Spinal cord (tissue), 10 donors: ENCODE measurements around the gene ACSS2. TPM values are rescaled to one million over a fixed set of nuclear protein-coding genes. Genes with fewer than 3 reads are reported as not detected.

Experiments used
- DNase-seq, 6 donors: peaks; one replicate each; pipeline versions ENCODE4 v3.0.0 to v3.0.0-alpha.2; 2013 to 2015; ENCODE audit warnings: low spot score in 6 of 6, low read depth in 4 of 6
- H3K27ac ChIP-seq: one replicate; pipeline ENCODE4 v1.5.1; 2013; ENCODE audit warnings: low read depth, low read length, control low read depth
- H3K27me3 ChIP-seq: one replicate; pipeline ENCODE4 v1.6.1; 2013; ENCODE audit warnings: low read length; ENCODE audit not compliant: control insufficient read depth, insufficient read depth
- H3K36me3 ChIP-seq: one replicate; pipeline ENCODE4 v1.6.1; 2013; ENCODE audit warnings: low read length; ENCODE audit not compliant: control insufficient read depth, insufficient read depth
- H3K4me1 ChIP-seq: one replicate; pipeline ENCODE4 v1.6.1; 2013; ENCODE audit warnings: low read length; ENCODE audit not compliant: control insufficient read depth, insufficient read depth
- H3K4me3 ChIP-seq: one replicate; pipeline ENCODE4 v1.5.1; 2013; ENCODE audit warnings: low read depth, low read length, control low read depth
- H3K9me3 ChIP-seq: one replicate; pipeline ENCODE4 v1.6.1; 2013; ENCODE audit warnings: low read length; ENCODE audit not compliant: control insufficient read depth, insufficient read depth
- WGBS: methylation state at CpG from one replicate; pipeline ENCODE4 v1.1.5; 2013; ENCODE audit warnings: missing lambda C conversion rate; ENCODE audit not compliant: insufficient coverage; 5-methylcytosine and 5-hydroxymethylcytosine counted together
- long read RNA-seq, 4 donors: transcript quantifications; one replicate each; lab custom pipeline, GENCODE V29; 2026
- polyA plus RNA-seq, 2 donors: library from polyadenylated mRNA; unstranded; fragments of 120-200 nt; gene quantifications; one replicate each; pipeline ENCODE4 v1.2.1, GENCODE V29; 2013; ENCODE audit not compliant: insufficient read length in 2 of 2
- total RNA-seq, 2 donors: library from RNA; depleted of rRNA in 1 of 2; stranded (reverse); fragments of 120-200 nt in 1 of 2; fragments of >200 nt in 1 of 2; gene quantifications; one replicate each; pipeline versions ENCODE4 v1.2.3 to v1.2.4, GENCODE V29; 2013 to 2014
- donor health status: healthy.

ACSS2 gene, protein sequence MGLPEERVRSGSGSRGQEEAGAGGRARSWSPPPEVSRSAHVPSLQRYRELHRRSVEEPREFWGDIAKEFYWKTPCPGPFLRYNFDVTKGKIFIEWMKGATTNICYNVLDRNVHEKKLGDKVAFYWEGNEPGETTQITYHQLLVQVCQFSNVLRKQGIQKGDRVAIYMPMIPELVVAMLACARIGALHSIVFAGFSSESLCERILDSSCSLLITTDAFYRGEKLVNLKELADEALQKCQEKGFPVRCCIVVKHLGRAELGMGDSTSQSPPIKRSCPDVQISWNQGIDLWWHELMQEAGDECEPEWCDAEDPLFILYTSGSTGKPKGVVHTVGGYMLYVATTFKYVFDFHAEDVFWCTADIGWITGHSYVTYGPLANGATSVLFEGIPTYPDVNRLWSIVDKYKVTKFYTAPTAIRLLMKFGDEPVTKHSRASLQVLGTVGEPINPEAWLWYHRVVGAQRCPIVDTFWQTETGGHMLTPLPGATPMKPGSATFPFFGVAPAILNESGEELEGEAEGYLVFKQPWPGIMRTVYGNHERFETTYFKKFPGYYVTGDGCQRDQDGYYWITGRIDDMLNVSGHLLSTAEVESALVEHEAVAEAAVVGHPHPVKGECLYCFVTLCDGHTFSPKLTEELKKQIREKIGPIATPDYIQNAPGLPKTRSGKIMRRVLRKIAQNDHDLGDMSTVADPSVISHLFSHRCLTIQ
- 10 to 100 TPM; 27.8 to 35.3 TPM for total RNA-seq
- polyA plus RNA-seq = 10 to 100 TPM; 38.2 to 48.5 TPM
- long read RNA-seq, donor 1, partial matches to known transcripts = 0 of 23 reads
- long read RNA-seq, donor 1, other reads (novel, unspliced or antisense) = 17 of 23 reads
- long read RNA-seq, donor 2, partial matches to known transcripts = 0 of 1 reads
- long read RNA-seq, donor 2, other reads (novel, unspliced or antisense) = 0 of 1 reads
- long read RNA-seq, donor 3, partial matches to known transcripts = 18 of 20 reads
- long read RNA-seq, donor 3, other reads (novel, unspliced or antisense) = 0 of 20 reads
- long read RNA-seq, donor 4, partial matches to known transcripts = 0 of 5 reads
- long read RNA-seq, donor 4, other reads (novel, unspliced or antisense) = 0 of 5 reads

DNA sequence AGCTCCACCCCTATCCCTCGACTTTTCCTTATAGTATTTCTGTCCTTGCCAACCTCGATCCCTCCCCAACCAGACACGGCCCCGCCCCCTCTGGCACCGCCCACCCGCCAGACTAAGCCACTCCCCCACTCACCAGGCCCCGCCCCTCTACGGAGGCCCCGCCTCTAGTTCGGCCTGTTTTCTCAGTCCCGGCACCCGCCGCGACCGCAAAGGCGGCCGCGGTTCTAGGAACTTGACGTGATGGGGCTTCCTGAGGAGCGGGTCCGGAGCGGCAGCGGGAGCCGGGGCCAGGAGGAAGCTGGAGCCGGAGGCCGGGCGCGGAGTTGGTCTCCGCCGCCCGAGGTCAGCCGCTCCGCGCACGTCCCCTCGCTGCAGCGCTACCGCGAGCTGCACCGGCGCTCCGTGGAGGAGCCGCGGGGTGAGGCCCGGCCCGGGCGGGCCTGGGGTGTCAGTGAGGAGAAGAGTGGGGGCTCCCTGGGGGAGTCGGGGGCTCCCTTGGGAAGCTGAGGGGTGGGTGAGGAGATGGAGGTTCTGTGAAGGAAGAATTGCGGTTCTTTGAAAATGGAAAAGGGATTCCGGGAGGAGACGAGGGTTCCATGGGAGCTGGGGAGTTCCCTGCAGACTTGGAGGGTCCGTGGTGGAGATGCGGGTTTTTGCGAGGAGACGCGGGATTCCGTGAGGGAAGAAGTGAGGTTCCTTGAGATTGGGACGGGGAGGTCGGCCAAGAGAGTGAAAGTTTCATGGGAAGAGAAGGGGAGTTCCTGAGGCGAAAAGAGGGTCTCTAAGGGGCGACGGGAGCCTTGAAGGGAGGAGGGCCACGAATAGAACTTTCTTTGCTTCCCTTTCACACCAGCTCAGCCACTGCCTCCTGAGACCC, at the start of gene ACSS2:
Gene ACSS2, plus strand, starts transcription at position 207 of the 877 bp plus-strand sequence. Its CDS starts 34 bp downstream, at position 241.
- peak within 1 kb of the TSS; percentile 74 for H3K4me3 ChIP-seq
- no peaks in the 10 kb centered on the region for H3K36me3 ChIP-seq
- H3K4me1 ChIP-seq = peaks cover 28% of the 10 kb centered on the region
- H3K27me3 ChIP-seq = no peaks in the 10 kb centered on the region
- DNase-seq = peak in 3 of 6 donors; percentile 86 to 97 (median 91)
- WGBS = under 1% methylated on average over 63 of the region's 63 CpGs
- peak within 1 kb of the TSS; percentile 74 for H3K27ac ChIP-seq
- no peaks in the 10 kb centered on the region for H3K9me3 ChIP-seq

DNA sequence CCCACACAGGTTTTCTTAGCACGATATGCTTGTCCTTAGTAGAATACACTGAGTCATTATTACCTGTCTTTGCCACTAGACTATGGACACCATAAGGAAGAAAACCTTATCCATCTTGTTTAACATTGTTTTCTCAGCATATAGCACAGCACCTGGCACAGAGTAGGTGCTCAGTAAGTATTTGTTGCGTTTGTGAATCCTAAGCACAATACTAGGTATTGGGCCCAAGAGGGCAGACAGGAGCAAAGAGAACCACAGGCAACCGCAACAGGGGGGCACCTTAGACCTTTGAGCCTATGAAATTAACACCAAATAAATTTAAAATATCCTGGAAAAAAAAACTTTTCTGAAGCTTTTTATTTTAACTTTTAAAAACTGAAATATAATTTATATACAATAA, 47.2 kb upstream of the ACSS2 start:
- peaks cover 6% of the 10 kb centered on the region for H3K4me1 ChIP-seq
- H3K4me3 ChIP-seq = no peak overlapping the region
- WGBS = 100% methylated on average over 2 of the region's 3 CpGs
- H3K27me3 ChIP-seq = no peaks in the 10 kb centered on the region
- no peaks in the 10 kb centered on the region for H3K9me3 ChIP-seq
- no peaks in the 10 kb centered on the region for H3K36me3 ChIP-seq
- DNase-seq = no peak
- no peak overlapping the region for H3K27ac ChIP-seq

DNA sequence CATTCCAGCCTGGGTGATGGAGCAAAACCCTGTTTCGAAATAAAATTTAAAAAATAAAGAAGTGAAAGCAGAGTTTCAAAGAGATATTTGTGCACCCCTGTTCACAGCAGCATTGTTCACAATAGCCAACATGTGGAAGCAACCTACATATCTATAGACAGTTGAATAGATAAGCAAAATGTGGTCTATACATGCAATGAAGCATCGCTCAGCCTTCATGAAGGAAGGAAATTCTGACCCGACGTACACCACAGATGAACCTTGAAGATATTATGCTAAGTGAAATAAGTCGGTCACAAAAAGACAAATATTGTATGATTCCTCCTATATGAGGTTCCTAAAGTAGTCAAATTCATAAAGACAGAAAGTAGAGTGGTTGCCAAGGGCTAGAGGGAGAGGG, 44.5 kb upstream of the ACSS2 start:
- Histone ChIP-seq H3K27ac (no peak overlapping the region), H3K4me1 (no peaks in the 10 kb centered on the region), H3K9me3 (no peaks in the 10 kb centered on the region), H3K27me3 (no peaks in the 10 kb centered on the region), H3K4me3 (no peak overlapping the region), H3K36me3 (no peaks in the 10 kb centered on the region)
- DNase-seq = no peak
- WGBS = no CpG with 5 or more reads among the region's 5 CpGs

DNA sequence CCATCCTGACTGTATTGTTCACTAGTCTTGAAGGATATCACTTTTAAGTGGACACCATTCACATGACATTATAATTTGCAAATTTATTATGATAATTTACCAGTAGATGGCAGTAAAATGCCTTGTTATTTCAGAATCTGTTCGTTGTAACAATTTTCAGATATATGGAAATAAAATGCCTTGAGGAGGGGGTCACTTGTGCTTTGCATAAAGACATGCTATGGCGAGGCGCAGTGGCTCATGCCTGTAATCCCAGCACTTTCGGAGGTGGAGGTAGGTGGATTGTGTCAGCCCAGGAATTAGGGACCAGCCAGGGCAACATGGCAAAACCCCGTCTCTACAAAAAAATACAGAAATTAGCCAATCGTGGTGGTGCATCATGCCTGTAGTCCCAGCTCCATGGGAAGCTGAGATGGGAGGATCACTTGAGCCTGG, 41.9 kb upstream of the ACSS2 start:
- Histone ChIP-seq H3K4me1 (no peaks in the 10 kb centered on the region), H3K27ac (no peak overlapping the region), H3K4me3 (no peak overlapping the region), H3K9me3 (no peaks in the 10 kb centered on the region), H3K36me3 (no peaks in the 10 kb centered on the region), H3K27me3 (no peaks in the 10 kb centered on the region)
- 20% methylated on average over 1 of the region's 6 CpGs for WGBS
- peak in 4 of 6 donors; percentile 9 to 84 (median 42) for DNase-seq

DNA sequence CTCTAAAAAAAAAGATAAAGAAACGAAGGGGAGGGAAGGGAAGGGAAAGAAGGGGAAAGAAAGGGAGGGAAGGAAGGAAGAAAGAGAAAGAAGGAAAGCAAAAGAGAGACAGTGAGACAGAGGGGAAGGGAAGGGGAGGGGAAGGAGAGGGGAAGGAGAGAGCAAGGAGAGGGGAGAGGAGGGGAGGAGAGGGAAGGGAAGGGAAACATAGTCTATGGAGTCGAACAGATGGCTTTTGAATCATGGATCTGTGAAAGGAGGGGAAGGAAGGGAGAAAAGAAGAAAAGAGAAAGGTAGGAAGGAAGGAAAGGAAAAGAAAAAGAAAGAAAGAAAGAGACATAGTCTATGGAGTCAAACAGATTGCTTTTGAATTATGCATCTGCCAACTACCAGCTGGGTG, 34.3 kb upstream of the ACSS2 start:
- no peak for DNase-seq
- Histone ChIP-seq H3K27ac (no peak overlapping the region), H3K36me3 (peaks cover 19% of the 10 kb centered on the region), H3K4me1 (no peaks in the 10 kb centered on the region), H3K4me3 (no peak overlapping the region), H3K27me3 (no peaks in the 10 kb centered on the region), H3K9me3 (no peaks in the 10 kb centered on the region)
- WGBS = 72% methylated on average over 2 of the region's 2 CpGs

DNA sequence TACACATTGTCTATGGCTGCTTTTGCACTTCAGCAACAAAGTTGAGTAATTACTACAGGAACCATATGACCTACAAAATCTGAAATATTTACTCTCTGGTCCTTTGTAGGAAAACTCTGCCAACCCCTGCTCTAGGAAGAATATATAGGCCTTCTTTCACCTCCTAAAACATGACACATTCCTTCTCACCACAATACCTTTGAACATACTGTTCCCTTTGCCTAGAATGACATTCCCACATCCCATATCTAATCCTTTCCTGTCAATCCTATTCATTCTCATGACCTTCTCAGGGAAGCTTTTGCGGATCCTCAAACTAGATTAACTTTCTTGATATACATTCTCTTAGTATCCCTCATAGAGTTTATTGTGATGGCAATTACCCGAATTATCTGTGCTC, 33.0 kb upstream of the ACSS2 start:
- peaks cover 26% of the 10 kb centered on the region for H3K36me3 ChIP-seq
- DNase-seq = no peak
- H3K27me3 ChIP-seq = no peaks in the 10 kb centered on the region
- no CpG with 5 or more reads among the region's 2 CpGs for WGBS
- no peak overlapping the region for H3K4me3 ChIP-seq
- no peaks in the 10 kb centered on the region for H3K9me3 ChIP-seq
- H3K27ac ChIP-seq = no peak overlapping the region
- H3K4me1 ChIP-seq = no peaks in the 10 kb centered on the region

DNA sequence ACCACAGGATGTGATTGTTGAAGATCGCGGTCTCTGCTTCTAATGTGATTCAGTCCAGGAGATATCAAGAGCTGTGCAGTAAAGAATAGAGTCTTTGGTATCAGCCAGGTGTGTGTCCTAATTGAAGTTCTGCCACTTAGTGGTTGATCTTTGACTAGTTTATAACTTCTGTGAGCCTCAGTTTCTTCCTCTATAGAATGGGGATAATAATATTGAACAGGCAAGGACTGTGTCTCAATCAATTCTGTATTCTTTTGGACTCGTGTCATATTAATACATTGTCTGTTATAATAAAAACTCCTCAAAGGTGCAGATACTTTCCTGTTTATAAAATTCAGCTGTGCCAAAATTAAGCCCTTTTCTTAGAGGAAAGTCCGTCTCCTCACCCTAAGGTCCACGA, 27.8 kb upstream of the ACSS2 start:
- no peak for DNase-seq
- Histone ChIP-seq H3K27ac (no peak overlapping the region), H3K4me1 (no peaks in the 10 kb centered on the region), H3K4me3 (no peak overlapping the region), H3K27me3 (no peaks in the 10 kb centered on the region), H3K36me3 (peaks cover 66% of the 10 kb centered on the region), H3K9me3 (no peaks in the 10 kb centered on the region)
- 100% methylated on average over 4 of the region's 5 CpGs for WGBS

DNA sequence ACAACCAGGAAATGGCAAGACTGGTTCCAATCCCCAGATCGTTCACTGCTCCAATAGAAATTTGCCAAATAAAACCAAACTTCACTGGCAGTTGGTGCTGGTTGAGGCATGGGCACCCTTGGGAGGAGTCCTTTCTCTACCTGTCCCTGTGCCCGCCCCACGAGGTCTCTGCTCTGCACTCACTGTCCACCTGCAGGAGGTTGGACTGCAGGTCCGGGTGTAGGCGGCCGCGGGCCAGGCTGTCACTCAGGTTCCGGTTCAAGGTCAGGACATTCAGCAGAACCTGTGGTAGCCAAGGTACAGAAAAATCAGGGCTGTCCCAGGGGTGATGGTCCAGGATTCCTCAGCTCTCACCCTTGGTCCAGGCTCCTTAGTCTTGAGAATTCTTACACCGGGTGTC, 26.6 kb upstream of the ACSS2 start:
- Histone ChIP-seq H3K9me3 (no peaks in the 10 kb centered on the region), H3K27ac (no peak overlapping the region), H3K36me3 (peaks cover 75% of the 10 kb centered on the region), H3K27me3 (no peaks in the 10 kb centered on the region), H3K4me1 (no peaks in the 10 kb centered on the region), H3K4me3 (no peak overlapping the region)
- no peak for DNase-seq
- WGBS = 98% methylated on average over 8 of the region's 9 CpGs

DNA sequence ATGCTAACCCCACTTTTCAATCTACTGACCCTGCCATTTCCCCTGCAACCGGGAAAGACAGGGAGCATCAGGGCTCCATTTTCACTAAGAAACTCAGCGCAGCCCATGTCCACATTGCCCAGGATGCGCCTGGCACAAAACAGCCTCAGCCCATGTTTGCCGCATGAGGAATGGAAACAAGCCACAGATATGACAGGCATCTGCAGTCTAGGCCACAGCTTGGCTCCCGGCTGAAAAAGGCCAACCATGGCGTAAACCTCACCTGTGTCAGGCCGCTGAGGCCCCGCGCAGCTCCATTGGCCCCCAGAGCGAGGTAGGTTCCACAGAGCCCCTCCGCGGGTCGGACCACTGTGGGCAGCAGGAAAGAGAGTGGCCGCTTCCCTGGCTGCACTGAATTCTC, 25.4 kb upstream of the ACSS2 start:
- no peaks in the 10 kb centered on the region for H3K27me3 ChIP-seq
- DNase-seq = no peak
- no peak overlapping the region for H3K4me3 ChIP-seq
- no peaks in the 10 kb centered on the region for H3K4me1 ChIP-seq
- WGBS = 95% methylated on average over 12 of the region's 14 CpGs
- H3K36me3 ChIP-seq = peaks cover 75% of the 10 kb centered on the region
- no peak overlapping the region for H3K27ac ChIP-seq
- no peaks in the 10 kb centered on the region for H3K9me3 ChIP-seq
